Activated naive CD8-positive, alpha-beta T cell treated with anti-CD3 and anti-CD28 coated beads, Interleukin-2, amount 50 U/mL, for 24 hours (primary cell): Measurements from ENCODE around the gene FBXW7.

Source experiments
- ATAC-seq: fragments of 150-1000 bp; cut with Tn5 transposase; one replicate; pipeline ENCODE4 v1.10.0; 2021
- DNase-seq: peaks from one replicate; pipeline ENCODE4 v3.0.0; 2021
- H3K27ac Mint-ChIP-seq: one replicate; pipeline ENCODE4 v1.8.0; 2021; ENCODE audit warnings: mild to moderate bottlenecking, mixed read lengths
- H3K27me3 Mint-ChIP-seq: one replicate; pipeline ENCODE4 v1.8.0; 2021; ENCODE audit warnings: mixed read lengths
- H3K36me3 Mint-ChIP-seq: one replicate; pipeline ENCODE4 v1.8.0; 2021; ENCODE audit warnings: low read depth, mixed read lengths
- H3K4me1 Mint-ChIP-seq: one replicate; pipeline ENCODE4 v1.8.0; 2021; ENCODE audit warnings: mixed read lengths
- H3K4me3 Mint-ChIP-seq: one replicate; pipeline ENCODE4 v1.8.0; 2021; ENCODE audit warnings: mild to moderate bottlenecking, moderate library complexity, mixed read lengths
- H3K9me3 Mint-ChIP-seq: one replicate; pipeline ENCODE4 v1.8.0; 2021; ENCODE audit warnings: mixed read lengths

The FBXW7 gene

GRCh38 chr4:152385551-152385950 lies 150.3 kb downstream of the FBXW7 start:
- H3K36me3 Mint-ChIP-seq, result no peaks in the 10 kb centered on the region
- H3K27ac Mint-ChIP-seq, result no peak overlapping the region
- H3K4me3 Mint-ChIP-seq, result no peak overlapping the region
- H3K27me3 Mint-ChIP-seq, result no peaks in the 10 kb centered on the region
- peaks cover 16% of the 10 kb centered on the region for H3K4me1 Mint-ChIP-seq
- no peaks in the 10 kb centered on the region for H3K9me3 Mint-ChIP-seq
- DNase-seq, result no peak
- no peak for ATAC-seq

GRCh38 chr4:152382057-152382785 lies 153.7 kb downstream of the FBXW7 start:
- H3K27ac Mint-ChIP-seq, result peak overlapping the region; percentile 63
- H3K4me1 Mint-ChIP-seq, result peaks cover 15% of the 10 kb centered on the region
- H3K9me3 Mint-ChIP-seq, result no peaks in the 10 kb centered on the region
- H3K27me3 Mint-ChIP-seq, result no peaks in the 10 kb centered on the region
- no peak for DNase-seq
- ATAC-seq, result no peak
- peak overlapping the region; percentile 45 for H3K4me3 Mint-ChIP-seq
- H3K36me3 Mint-ChIP-seq, result no peaks in the 10 kb centered on the region

GRCh38 chr4:152380919-152381318 lies 155.0 kb downstream of the FBXW7 start:
- H3K27me3 Mint-ChIP-seq, result no peaks in the 10 kb centered on the region
- H3K4me1 Mint-ChIP-seq, result peaks cover 15% of the 10 kb centered on the region
- H3K4me3 Mint-ChIP-seq, result no peak overlapping the region
- H3K27ac Mint-ChIP-seq, result no peak overlapping the region
- DNase-seq (no peak), ATAC-seq (no peak)
- H3K9me3 Mint-ChIP-seq, result no peaks in the 10 kb centered on the region
- H3K36me3 Mint-ChIP-seq, result no peaks in the 10 kb centered on the region

- Mint-ChIP-seq H3K27me3 (no peaks in the 10 kb centered on the region), H3K36me3 (no peaks in the 10 kb centered on the region), H3K9me3 (no peaks in the 10 kb centered on the region), H3K27ac (no peak overlapping the region), H3K4me1 (peaks cover 15% of the 10 kb centered on the region), H3K4me3 (no peak overlapping the region)
- DNase-seq, result no peak
- no peak for ATAC-seq
Observed at GRCh38 chr4:152380185-152380584, 155.7 kb downstream of the FBXW7 start.

GRCh38 chr4:152374606-152375285 lies 161.1 kb downstream of the FBXW7 start:
- ATAC-seq, result peak; percentile 36
- DNase-seq, result no peak
- Mint-ChIP-seq H3K36me3 (no peaks in the 10 kb centered on the region), H3K4me3 (no peak overlapping the region), H3K9me3 (no peaks in the 10 kb centered on the region), H3K27me3 (no peaks in the 10 kb centered on the region), H3K4me1 (peaks cover 16% of the 10 kb centered on the region), H3K27ac (no peak overlapping the region)

GRCh38 chr4:152374153-152374552 lies 161.7 kb downstream of the FBXW7 start:
- Mint-ChIP-seq H3K4me3 (no peak overlapping the region), H3K27ac (no peak overlapping the region), H3K9me3 (no peaks in the 10 kb centered on the region), H3K27me3 (no peaks in the 10 kb centered on the region), H3K4me1 (peaks cover 22% of the 10 kb centered on the region), H3K36me3 (no peaks in the 10 kb centered on the region)
- ATAC-seq (no peak), DNase-seq (no peak)

GRCh38 chr4:152372444-152372843 lies 163.4 kb downstream of the FBXW7 start:
- Mint-ChIP-seq H3K9me3 (no peaks in the 10 kb centered on the region), H3K27ac (no peak overlapping the region), H3K27me3 (no peaks in the 10 kb centered on the region), H3K4me1 (peaks cover 21% of the 10 kb centered on the region), H3K36me3 (peaks cover 2% of the 10 kb centered on the region), H3K4me3 (no peak overlapping the region)
- DNase-seq (no peak), ATAC-seq (no peak)

GRCh38 chr4:152369902-152370295 lies 166.0 kb downstream of the FBXW7 start:
- no peaks in the 10 kb centered on the region for H3K27me3 Mint-ChIP-seq
- H3K36me3 Mint-ChIP-seq, result peaks cover 8% of the 10 kb centered on the region
- peaks cover 19% of the 10 kb centered on the region for H3K4me1 Mint-ChIP-seq
- no peak overlapping the region for H3K27ac Mint-ChIP-seq
- H3K4me3 Mint-ChIP-seq, result no peak overlapping the region
- H3K9me3 Mint-ChIP-seq, result no peaks in the 10 kb centered on the region
- DNase-seq (no peak), ATAC-seq (no peak)

GRCh38 chr4:152369203-152369901 lies 166.5 kb downstream of the FBXW7 start:
- no peak for DNase-seq
- no peak for ATAC-seq
- Mint-ChIP-seq H3K4me3 (no peak overlapping the region), H3K4me1 (peaks cover 14% of the 10 kb centered on the region), H3K36me3 (peaks cover 8% of the 10 kb centered on the region), H3K27ac (no peak overlapping the region), H3K9me3 (no peaks in the 10 kb centered on the region), H3K27me3 (no peaks in the 10 kb centered on the region)

GRCh38 chr4:152368001-152368400 lies 167.9 kb downstream of the FBXW7 start:
- ATAC-seq, result no peak
- H3K27ac Mint-ChIP-seq, result no peak overlapping the region
- H3K4me1 Mint-ChIP-seq, result peaks cover 11% of the 10 kb centered on the region
- DNase-seq, result no peak
- no peaks in the 10 kb centered on the region for H3K9me3 Mint-ChIP-seq
- no peak overlapping the region for H3K4me3 Mint-ChIP-seq
- no peaks in the 10 kb centered on the region for H3K27me3 Mint-ChIP-seq
- peaks cover 8% of the 10 kb centered on the region for H3K36me3 Mint-ChIP-seq

GRCh38 chr4:152364883-152365282 lies 171.0 kb downstream of the FBXW7 start:
- Mint-ChIP-seq H3K4me3 (no peak overlapping the region), H3K4me1 (peaks cover 12% of the 10 kb centered on the region), H3K36me3 (peaks cover 8% of the 10 kb centered on the region), H3K9me3 (no peaks in the 10 kb centered on the region), H3K27ac (no peak overlapping the region), H3K27me3 (no peaks in the 10 kb centered on the region)
- DNase-seq (no peak), ATAC-seq (no peak)

- no peaks in the 10 kb centered on the region for H3K27me3 Mint-ChIP-seq
- no peak overlapping the region for H3K4me3 Mint-ChIP-seq
- H3K27ac Mint-ChIP-seq, result no peak overlapping the region
- ATAC-seq (no peak), DNase-seq (no peak)
- peaks cover 12% of the 10 kb centered on the region for H3K4me1 Mint-ChIP-seq
- H3K9me3 Mint-ChIP-seq, result no peaks in the 10 kb centered on the region
- peaks cover 8% of the 10 kb centered on the region for H3K36me3 Mint-ChIP-seq
Observed at GRCh38 chr4:152364383-152364782, 171.5 kb downstream of the FBXW7 start.

GRCh38 chr4:152363904-152364303 lies 172.0 kb downstream of the FBXW7 start:
- peaks cover 11% of the 10 kb centered on the region for H3K36me3 Mint-ChIP-seq

GRCh38 chr4:152363086-152363485 lies 172.8 kb downstream of the FBXW7 start:
- DNase-seq (no peak), ATAC-seq (no peak)
- Mint-ChIP-seq H3K4me1 (peaks cover 13% of the 10 kb centered on the region), H3K4me3 (no peak overlapping the region), H3K36me3 (peaks cover 11% of the 10 kb centered on the region), H3K27me3 (no peaks in the 10 kb centered on the region), H3K9me3 (no peaks in the 10 kb centered on the region), H3K27ac (no peak overlapping the region)

More at GRCh38 chr4:152363904-152364303, 172.0 kb downstream of the FBXW7 start:
- H3K27me3 Mint-ChIP-seq, result no peaks in the 10 kb centered on the region
- H3K9me3 Mint-ChIP-seq, result no peaks in the 10 kb centered on the region
- H3K27ac Mint-ChIP-seq, result no peak overlapping the region
- H3K4me1 Mint-ChIP-seq, result peaks cover 11% of the 10 kb centered on the region
- H3K4me3 Mint-ChIP-seq, result no peak overlapping the region
- no peak for DNase-seq
- no peak for ATAC-seq

GRCh38 chr4:152360045-152360410 lies 175.9 kb downstream of the FBXW7 start:
- no peak overlapping the region for H3K4me3 Mint-ChIP-seq
- peaks cover 5% of the 10 kb centered on the region for H3K36me3 Mint-ChIP-seq
- no peak for DNase-seq
- no peak for ATAC-seq
- no peaks in the 10 kb centered on the region for H3K9me3 Mint-ChIP-seq
- H3K4me1 Mint-ChIP-seq, result peaks cover 16% of the 10 kb centered on the region
- no peaks in the 10 kb centered on the region for H3K27me3 Mint-ChIP-seq
- no peak overlapping the region for H3K27ac Mint-ChIP-seq
